HL-60/S4 (cell line): ENCODE data around the gene CFAP77.

ENCODE experiments used
- in situ Hi-C: fragments of 300-500 bp; cut with MboI; formaldehyde crosslinking; loops from 2 replicates; pipeline ENCODE4 v1.14.3; 2022; ENCODE audit warnings: low sequenced_read_pairs

The CFAP77 gene

DNA sequence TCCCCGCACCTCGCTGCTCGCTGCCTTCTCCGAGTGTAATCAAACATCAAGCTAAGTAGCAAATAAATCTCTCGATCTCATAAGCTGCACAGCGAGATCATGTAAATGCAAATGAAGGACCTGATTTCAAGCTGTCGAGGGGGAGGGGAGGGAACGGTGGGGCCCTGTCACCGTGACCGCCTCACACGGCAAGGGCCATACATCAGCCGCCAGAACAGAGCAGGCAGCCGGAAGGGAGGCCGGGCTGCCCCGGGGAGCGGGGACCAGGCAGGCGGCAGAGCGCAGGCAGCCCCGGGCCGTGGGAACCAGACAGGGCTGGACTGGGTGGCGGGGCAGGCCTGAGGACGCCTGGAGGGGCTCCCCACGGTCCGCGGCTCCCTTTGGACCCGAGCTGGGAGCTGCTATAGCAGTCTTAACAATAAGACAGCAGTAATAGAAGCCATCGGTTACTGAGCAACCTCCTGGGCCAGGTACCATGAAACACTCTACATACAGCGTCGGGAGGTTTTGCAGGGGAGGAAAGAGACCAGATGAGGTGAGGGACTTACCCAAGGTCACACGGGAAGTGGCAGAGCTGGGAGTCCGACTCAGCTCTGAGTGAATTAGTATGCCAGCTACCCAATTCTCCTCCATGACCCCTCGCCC lies 76.8 kb downstream of the CFAP77 start:
- in situ Hi-C loops = no loop called here

GRCh38 chr9:132487351-132487791 lies 77.4 kb downstream of the CFAP77 start:
- in situ Hi-C loops = no loop called here

DNA sequence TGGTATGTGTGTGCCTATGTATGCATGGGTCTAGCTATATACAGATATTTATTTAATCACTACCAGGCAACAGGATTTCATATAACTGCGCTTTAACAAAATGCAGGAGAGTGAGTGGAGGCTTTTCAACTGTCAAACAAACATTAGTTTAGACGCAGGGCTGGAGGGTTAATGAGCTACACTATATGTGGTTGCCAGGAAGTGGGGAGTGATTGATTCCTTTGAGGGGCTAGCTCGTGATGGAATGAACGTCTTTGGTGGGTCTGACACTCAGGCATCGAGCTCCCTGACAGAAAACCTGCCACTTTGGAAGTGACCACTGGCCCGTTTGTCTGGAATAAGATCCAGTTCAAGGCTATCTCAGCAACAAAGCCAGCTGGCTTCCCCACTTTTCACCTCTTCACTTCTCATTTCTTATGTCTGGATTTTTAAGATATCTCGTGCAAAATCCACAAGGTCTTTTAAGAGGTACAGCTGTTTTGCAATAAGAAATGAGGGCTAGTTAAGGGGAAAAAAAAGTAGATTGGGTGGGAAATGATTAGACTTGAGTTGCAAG lies 78.0 kb downstream of the CFAP77 start:
- in situ Hi-C loops = no loop called here

DNA sequence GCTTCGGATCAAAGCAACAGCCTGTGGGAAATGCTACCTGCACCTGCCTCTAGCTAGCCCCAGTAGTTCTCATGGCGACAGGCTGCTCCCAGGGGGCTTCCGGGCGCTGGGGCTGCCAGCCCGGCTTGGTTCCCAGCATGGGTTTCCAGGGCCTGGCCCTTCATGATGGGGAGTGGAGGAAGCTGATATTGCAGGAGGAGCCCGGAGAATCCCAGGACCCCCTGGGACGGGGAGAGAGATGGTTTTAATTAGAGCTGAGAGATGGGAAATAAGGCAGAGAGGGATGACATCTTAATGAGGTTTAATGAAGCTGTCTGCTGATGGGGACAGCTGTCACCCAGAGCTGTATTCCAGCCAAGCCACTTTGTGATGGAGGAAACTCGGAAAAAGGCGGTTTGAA lies 78.6 kb downstream of the CFAP77 start:
- in situ Hi-C loops = no loop called here

- in situ Hi-C loops = no loop called here
Observed at GRCh38 chr9:132489536-132489935, 79.5 kb downstream of the CFAP77 start.

GRCh38 chr9:132494857-132495256 lies 84.8 kb downstream of the CFAP77 start:
- in situ Hi-C loops = no loop called here

- in situ Hi-C loops = no loop called here
Observed at GRCh38 chr9:132497731-132498130, 87.7 kb downstream of the CFAP77 start.

- in situ Hi-C loops = no loop called here
Observed at GRCh38 chr9:132498531-132499210, 88.7 kb downstream of the CFAP77 start.

DNA sequence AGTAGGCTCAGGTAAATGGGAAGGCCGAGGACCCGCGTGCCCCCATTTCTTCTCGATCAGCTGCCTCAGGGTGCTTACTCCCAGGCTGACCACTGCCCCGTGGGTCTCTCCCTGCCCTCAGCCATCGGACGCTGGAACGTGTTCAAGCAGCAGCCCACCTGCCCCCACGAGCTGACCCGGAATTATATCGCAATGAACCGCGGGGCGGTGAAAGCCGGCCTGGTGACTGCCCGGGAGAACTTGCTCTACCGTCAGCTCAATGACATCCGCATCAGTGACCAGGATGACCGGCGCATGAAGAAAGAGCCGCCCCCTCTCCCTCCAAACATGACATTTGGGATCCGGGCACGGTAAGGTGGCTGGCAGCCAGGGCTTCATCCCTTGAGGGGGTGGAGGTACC lies 89.2 kb downstream of the CFAP77 start:
- in situ Hi-C loops = no loop called here

GRCh38 chr9:132500193-132500592 lies 90.2 kb downstream of the CFAP77 start:
- in situ Hi-C loops = no loop called here

DNA sequence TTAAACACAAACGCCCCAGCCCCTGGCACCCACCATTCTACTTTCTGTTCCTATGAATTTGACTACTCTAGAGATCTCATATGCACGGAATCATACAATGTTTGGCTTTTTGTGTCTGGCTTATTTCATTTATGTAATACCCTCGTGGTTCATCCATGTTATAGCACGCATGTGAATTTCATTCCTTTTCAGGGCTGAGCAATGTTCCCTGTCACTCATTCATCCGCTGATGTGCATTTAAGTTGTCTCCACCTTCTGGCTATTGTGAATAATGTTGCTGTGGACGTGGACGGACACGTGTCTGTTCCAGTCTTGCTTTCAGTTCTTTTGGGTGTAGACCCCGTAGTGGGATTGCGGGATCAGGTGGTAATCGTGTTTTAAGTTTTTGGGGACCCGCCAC lies 92.5 kb downstream of the CFAP77 start:
- in situ Hi-C loops = no loop called here

DNA sequence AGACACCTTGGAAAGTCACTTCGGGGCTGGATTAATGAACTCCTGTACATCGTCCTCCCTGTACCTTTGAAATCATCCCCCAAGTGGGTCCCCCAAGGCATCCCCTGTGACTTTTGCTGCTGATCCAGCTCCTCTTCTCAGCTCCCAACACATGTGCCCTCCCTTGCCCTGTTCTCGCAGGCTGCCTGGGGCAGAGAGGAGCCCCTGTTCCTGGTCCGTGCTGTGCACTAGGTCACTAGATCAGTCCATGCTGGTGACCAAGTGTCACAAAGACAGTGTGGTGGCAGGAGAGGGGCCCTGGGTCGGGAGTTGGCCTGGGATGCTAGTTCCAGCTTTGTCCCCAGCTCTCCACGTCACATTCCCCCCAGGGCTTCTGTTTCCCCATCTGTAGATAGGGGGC lies 93.1 kb downstream of the CFAP77 start:
- in situ Hi-C loops = no loop called here

GRCh38 chr9:132504488-132504887 lies 94.5 kb downstream of the CFAP77 start:
- in situ Hi-C loops = no loop called here

DNA sequence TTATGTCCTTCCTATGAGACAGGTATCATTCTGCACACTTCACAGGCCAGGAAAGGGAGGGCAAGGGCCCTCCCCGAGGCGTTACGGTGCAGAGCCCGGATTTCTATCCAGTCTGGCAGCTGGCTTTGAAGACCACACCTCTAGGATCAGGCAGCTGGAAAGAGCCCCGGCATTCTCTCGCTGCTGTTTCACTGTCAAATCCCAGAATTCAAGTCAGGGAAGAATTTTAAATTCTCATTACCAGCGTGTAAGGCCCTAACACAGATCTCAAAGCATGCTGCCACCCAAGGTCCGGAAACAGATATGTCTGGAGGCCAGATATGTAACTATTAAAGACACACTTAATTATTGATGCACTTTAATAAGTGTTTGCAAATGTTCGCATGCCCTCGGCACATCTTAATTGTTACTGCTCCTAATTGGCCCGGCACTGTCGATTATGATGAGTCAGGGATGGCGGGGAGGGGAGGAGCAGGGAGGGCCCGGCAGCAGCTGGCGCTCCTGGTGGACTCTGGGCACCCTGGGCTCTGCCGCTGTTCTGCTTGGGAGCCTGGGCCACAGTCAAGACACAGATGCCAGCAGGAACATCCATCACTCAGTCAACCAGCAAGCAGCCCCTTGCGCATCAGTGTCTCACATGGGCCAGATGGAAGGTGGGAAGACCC lies 96.1 kb downstream of the CFAP77 start:
- in situ Hi-C loops = no loop called here

DNA sequence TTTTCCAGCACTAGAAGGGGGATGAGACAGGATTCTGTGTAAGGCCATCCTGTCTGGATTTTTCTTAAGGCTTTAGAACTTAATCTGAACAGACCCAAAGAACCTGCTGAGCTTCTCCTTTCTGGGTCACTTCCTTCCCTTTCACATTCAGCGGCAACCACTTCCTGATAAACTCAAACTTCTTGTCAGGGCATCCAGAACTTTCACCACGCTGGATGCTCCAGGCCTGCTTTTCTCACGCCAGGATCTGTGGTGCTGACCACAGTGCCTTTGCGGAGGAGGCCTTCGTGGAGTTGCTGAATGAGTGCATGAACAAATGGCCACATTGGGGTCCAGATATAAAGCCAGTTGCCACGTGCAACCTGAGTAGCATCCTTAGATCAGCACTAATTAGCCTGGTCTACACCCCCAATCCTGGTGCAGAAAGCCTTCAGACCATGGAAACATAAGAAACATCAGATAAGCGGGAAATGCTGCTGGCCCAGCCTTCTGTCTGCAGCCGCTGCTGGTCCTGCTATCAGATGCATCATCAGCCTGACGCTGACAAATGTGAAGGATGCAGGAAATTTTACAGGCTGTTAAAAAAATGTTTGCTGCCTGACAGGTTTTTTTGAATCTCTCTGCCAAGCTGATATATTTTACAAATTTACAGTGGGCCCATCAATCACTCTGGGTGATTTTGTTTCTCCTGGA lies 97.1 kb downstream of the CFAP77 start:
- in situ Hi-C loops = no loop called here

DNA sequence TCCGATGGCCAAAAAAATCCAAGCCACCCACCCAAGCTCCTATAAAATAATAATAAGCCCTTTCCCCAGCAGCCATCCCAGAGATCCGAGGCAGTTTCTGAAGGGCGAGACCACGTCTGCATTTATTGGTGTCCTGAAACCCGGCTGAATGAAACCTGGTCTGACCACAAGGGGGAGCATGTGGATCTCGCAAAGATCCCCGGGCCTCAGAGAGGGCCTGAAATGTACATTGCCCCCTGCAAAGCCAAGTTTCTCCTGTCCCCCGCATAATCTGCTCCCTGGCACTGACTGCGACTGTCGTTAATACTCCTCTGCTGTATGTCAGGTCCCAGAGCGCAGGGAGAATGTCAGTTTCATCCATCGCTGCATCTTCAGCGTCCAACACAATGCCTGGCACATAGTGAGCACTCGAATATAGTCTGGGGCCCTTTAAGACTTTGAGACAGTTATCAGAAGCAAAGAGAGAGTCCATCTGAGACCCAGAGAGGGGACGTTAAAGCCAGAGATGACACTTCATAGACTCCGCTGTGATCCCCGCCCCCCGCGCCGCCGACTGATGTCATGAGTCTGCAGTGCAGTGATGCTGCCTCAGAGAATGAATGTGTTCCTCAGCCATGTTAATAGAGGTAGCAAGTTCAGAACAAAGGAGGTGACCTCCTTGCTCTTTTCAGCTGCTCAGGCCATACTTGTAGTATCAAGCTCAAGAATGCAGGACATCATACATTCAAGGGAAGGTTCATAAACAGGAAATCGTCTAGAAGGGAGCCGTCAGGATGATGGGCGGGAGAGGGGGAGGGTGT lies 97.9 kb downstream of the CFAP77 start:
- in situ Hi-C loops = no loop called here

- in situ Hi-C loops = no loop called here
Observed at GRCh38 chr9:132509928-132510874, 100.2 kb downstream of the CFAP77 start.

DNA sequence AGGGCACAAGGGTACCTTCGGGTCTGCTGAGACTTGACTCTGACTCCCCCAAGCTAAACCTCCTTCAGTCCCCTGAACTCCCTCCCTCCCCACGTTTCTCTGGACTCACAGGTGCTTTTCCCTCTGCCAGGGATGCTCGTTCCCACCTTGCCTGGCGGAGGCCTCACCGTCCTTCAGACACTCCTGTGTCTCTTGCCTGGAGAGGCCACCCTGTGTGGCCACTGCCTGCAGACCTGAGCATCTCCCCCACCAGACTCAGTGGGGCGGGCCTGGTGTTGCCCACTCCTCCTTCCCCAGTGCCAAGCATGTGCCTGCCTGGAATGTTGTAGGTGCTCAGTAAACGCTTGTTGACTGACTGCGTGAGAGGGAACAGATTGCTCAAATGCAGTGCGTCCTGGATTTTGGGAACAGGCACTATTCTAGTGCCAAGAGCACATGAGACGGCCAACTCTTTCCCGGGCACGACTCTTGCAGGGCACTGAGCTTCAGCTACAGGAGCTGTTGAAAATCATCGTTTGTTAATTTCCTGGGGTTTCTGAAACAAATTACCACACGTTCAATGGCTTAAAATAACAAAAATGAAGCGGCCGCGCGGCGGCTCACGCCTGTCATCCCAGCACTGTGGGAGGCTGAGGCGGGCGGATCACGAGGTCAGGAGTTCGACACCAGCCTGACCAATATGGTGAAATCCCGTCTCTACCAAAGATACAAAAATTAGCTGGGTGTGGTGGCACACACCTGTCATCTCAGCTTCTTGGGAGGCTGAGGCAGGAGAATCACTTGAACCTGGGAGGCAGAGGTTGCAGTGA lies 101.4 kb downstream of the CFAP77 start:
- in situ Hi-C loops = no loop called here

- in situ Hi-C loops = no loop called here
Observed at GRCh38 chr9:132513416-132513815, 103.4 kb downstream of the CFAP77 start.
